Measurements from ENCODE around the gene ZNF248. TPM values are rescaled to one million over a fixed set of nuclear protein-coding genes. Genes with fewer than 3 reads are reported as not detected.

Gene ZNF248
- total and polyA plus RNA-seq, 9 of the 15 experiments (the other 6 are each of a cell fraction or from before 2014, with no cell fraction given) = 4.5 to 16.5 (median 10.2) TPM

DNA sequence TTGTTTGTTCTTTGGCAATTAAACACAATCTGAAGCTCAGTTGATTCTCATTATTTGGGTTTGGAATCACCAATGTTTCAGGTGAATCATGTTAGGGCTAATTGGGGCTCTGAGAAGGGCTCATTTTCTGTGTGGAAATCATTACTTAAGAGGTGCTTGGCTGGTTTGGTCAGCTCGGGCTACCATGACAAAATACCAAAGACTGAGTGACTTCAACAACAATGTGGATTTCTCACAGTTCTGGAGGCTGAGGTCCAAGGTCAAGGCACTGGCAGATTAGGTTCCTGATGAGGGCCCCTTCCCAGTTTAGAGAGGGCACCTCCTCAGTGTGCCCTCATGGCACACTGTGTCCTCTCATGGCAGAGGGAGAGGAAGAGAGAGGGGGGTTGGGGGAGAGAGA, 121.3 kb downstream of the ZNF248 start:
- Histone ChIP-seq H3K4me3 (no peak overlapping the region), H3K27me3 (ENCODE audit: control insufficient read depth in 2 of 2, insufficient read depth in 2 of 2, low read length in 2 of 2) (no peaks in the 10 kb centered on the region), H3K36me3 (ENCODE audit: control insufficient read depth, insufficient read depth, low read length) (no peaks in the 10 kb centered on the region), H3K9me3 (replicated peaks; ENCODE audit: control insufficient read depth, insufficient read depth, low read depth, low read length) (no peaks in the 10 kb centered on the region), H3K79me2 (ENCODE audit: control insufficient read depth, insufficient read depth, low read length) (no peaks in the 10 kb centered on the region), H2AFZ (ENCODE audit: low read depth, low read length) (no peak overlapping the region), H4K20me1 (replicated peaks; ENCODE audit: control insufficient read depth, insufficient read depth, low read length) (no peaks in the 10 kb centered on the region), H3K4me2 (ENCODE audit: insufficient read depth, low read length) (no peak overlapping the region), H3K4me1 (replicated peaks in 1 of 2; ENCODE audit: control insufficient read depth in 2 of 2, insufficient read depth in 2 of 2, low read length in 2 of 2) (peaks cover 0 to 5% of the 10 kb centered on the region in 2 experiments; a peak in 1 of 5 replicates), H3K27ac (ENCODE audit: extremely low read depth, low read depth, low read length) (no peak overlapping the region), H3K9ac (ENCODE audit: insufficient read depth in 1 of 2, low read depth in 2 of 2, low read length in 2 of 2) (no peak overlapping the region), H3K9me1 (ENCODE audit: control insufficient read depth, insufficient read depth, low read length) (no peaks in the 10 kb centered on the region)
- in situ Hi-C loops (cut with MboI) (no loop called here), intact Hi-C loops (cut with micrococcal nuclease) (no loop called here)
- TF ChIP-seq, protein P1, sequence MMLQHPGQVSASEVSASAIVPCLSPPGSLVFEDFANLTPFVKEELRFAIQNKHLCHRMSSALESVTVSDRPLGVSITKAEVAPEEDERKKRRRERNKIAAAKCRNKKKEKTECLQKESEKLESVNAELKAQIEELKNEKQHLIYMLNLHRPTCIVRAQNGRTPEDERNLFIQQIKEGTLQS (IDR thresholded peaks at IDR 0.05) = no peak
- TF ChIP-seq, protein P1 (CRISPR knock-in tag; conservative IDR thresholded peaks at IDR 0.05) = no peak
- TF ChIP-seq ZNF77 (CRISPR knock-in tag; IDR thresholded peaks at IDR 0.05) (no peak), JUNB (CRISPR knock-in tag; conservative IDR thresholded peaks at IDR 0.05) (no peak), ELF1 (tag; IDR thresholded peaks at IDR 0.05) (no peak), RFX1 (IDR thresholded peaks at IDR 0.05) (no peak), TEAD2 (tag; IDR thresholded peaks at IDR 0.05) (no peak), KDM4B (IDR thresholded peaks at IDR 0.05; ENCODE audit: borderline replicate concordance in 2 of 2, low read depth in 1 of 2) (no peak), ZNF239 (CRISPR knock-in tag; IDR thresholded peaks at IDR 0.05) (no peak), ZNF212 (CRISPR knock-in tag; IDR thresholded peaks at IDR 0.05) (no peak), ZBTB7A (IDR thresholded peaks at IDR 0.05; ENCODE audit: borderline replicate concordance, control insufficient read depth, low read depth, low read length) (no peak)
- 10% methylated on average over 1 of the region's 1 CpG for WGBS (ENCODE audit: insufficient coverage, low coverage, missing lambda C conversion rate)
- POLR2A ChIA-PET = no interaction called here
- no TSS peak for BruUV-seq (replicated peaks)
- CTCF ChIA-PET (ENCODE audit: low intra/inter-chr PET ratio) = no interaction called here
- DNase-seq (ENCODE audit: extremely low read depth in 1 of 4, low spot score in 3 of 4) (no peak), FAIRE-seq (no peak), ATAC-seq (no peak)
